Head of caudate nucleus (tissue), 42 donors: ENCODE measurements around the gene EGFLAM.
A peak's percentile ranks its signal among the peaks of the same experiment; 100 is the strongest.

Source experiments
- DNase-seq, 42 donors: peaks; one replicate each; pipeline versions ENCODE4 v3.0.0 to v3.0.0-alpha.2; 2020 to 2021; ENCODE audit warnings: mixed read lengths in 7 of 42
- intact Hi-C: fragments of 100-400 bp; cut with DNase I; formaldehyde crosslinking; loops from one replicate; pipeline ENCODE4 v1.15.0; 2022

Gene EGFLAM

DNA sequence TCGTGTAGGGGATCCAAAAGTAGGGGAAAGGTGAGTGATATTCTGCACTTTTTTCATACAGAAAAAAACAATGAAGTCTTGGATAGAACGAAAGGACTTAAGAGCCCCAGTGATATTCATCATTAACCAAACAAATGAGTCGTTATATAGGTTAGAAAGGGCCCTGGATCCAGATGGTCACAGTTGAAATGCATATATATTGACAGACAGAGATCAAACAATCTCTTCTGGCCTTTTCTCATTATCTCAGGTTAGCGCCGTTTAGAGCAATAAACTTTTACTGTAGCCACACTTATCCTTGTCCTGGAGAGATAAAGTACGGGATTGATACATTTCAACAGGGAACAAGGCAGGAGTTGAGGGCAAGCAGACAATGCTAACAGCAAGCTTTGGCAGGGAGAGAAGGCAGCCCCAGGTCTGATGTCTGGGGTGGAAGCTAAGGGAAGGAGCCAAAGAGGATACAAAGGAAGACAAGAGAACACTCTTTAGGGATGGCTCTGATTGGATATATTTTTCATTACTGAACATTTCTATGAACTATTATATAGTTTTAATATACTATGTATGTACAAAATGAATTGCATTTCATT is 221.1 kb downstream of the EGFLAM start:
- DNase-seq: no peak
- intact Hi-C loops: no loop called here

GRCh38 chr5:38483805-38484398 is 225.5 kb downstream of the EGFLAM start:
- no peak for DNase-seq
- intact Hi-C loops: no loop called here

DNA sequence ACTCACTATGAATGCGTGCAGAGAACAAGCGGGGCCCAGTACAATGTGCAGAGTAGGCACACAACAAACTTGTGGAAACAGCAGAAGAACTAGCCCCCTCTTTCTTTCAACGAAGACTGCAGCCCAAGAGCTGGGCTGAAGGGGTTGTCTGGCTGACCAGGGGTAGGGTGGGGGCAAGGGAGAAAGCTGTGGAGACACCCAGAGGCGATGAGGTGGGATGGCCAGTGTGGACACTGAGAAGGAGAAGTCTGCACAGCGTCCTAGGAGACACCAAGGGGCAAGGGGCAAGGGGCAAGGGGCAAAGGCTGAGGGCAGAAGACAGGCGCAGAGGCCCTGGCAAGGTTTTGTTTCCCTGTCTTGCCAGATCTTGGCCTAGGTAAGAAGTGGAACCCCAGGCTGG is 235.8 kb downstream of the EGFLAM start:
- no peak for DNase-seq
- intact Hi-C loops: no loop called here

DNA sequence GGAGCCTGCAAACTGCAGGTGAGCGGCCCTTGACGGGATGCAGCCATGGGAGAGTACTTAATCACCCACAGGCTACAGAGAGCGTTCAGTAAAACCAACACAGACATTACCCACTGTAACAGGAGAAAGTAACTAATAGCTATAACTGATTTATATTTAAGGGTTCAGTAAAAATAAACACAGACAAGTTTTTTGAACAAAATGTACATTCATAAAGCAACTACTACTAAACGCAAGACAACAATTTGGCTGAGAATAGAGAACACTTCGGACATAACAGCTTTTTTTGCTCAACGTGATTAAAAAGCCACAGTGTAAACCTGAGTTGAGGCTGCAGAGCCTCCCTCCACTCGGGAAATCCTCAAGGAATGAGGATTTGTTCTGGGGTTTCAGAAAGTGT is 236.4 kb downstream of the EGFLAM start:
- intact Hi-C loops: no loop called here
- DNase-seq: no peak

DNA sequence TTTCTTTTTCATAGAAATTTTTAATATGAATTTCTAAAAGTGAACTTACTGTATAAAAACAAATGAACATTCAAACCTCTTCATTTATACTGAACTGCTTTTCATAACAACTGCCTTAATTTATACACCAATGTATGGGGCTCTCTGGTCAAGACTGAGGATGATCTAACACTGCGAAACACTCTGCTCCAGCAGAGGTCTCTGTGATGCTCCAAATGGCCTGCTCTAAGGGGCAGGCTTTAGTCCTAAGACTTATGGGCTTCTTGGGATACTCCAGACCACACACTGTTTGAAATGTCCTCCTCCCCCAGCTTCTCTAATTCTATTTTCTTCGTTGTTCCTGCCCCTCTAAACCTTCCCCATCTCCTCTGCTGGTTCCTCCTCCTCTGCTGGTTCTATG is 239.6 kb downstream of the EGFLAM start:
- intact Hi-C loops: no loop called here
- DNase-seq: peak in 4 of 42 donors; percentile 26 to 42 (median 36)

DNA sequence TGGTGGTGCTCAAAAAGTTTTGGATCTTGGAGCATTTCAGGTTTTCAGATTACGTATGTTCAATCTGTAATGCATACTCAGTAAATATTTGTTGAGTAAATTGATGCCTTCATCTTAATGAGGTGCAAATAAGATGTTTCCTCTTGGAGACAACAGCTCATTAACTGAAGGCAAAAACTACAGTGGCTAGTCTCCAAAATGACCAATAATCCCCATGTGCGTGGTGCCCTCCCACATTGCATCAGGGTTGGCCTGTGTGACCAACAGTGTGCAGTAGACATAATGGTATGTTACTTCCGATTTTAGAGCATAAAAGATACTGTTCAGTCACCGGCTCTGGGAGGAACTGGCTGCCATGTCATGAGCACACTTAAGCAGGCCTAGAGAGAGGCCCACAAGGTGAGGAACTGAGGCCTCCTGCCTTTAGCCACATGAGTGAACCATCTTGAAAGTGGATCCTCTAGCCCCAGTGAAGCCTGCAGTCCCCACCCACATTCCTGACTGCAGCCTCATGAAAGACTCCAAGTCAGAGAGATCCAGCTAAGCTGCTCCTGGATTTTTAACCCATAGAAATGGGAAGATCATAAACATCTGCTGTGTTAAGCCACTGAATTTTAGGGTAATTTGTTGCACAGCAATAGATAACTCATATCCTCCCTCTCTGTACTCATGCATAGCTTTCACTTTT is 242.4 kb downstream of the EGFLAM start:
- no peak for DNase-seq
- intact Hi-C loops: no loop called here

- intact Hi-C loops: no loop called here
- DNase-seq: no peak
These were observed 247.9 kb downstream of the EGFLAM start for GRCh38 chr5:38506302-38506701.

- DNase-seq: no peak
- intact Hi-C loops: no loop called here
These were observed 250.8 kb downstream of the EGFLAM start for GRCh38 chr5:38509185-38509584.
